RWPE1 (cell line): ENCODE measurements around the gene CFAP74.

Source experiments
- CTCF ChIA-PET: fragments of 350-600 bp; sonication (Branson Sonifier 250); formaldehyde crosslinking; extraction: SDS; loops from one replicate; lab custom pipeline; 2021; lab: Yijun Ruan, JAX
- POLR2A ChIA-PET: fragments of 400-600 bp; formaldehyde crosslinking; extraction: SDS; loops from one replicate; lab custom pipeline; 2020; ENCODE audit warnings: antibody characterized with exemption; ENCODE audit not compliant: low non-redundant PET; lab: Yijun Ruan, JAX
- DNase-seq: peaks from one replicate; pipeline ENCODE4 v3.0.0; 2012; ENCODE audit warnings: low spot score
- H3K27ac ChIP-seq: fragments of 450-650 bp; 2 replicates; pipeline ENCODE4 v1.5.1; 2017
- CTCF ChIP-seq: fragments of 450-650 bp; conservative IDR thresholded peaks from 2 replicates; pipeline ENCODE4 v1.5.1; 2017; ENCODE audit warnings: low read depth, mild to moderate bottlenecking

CFAP74 gene

DNA sequence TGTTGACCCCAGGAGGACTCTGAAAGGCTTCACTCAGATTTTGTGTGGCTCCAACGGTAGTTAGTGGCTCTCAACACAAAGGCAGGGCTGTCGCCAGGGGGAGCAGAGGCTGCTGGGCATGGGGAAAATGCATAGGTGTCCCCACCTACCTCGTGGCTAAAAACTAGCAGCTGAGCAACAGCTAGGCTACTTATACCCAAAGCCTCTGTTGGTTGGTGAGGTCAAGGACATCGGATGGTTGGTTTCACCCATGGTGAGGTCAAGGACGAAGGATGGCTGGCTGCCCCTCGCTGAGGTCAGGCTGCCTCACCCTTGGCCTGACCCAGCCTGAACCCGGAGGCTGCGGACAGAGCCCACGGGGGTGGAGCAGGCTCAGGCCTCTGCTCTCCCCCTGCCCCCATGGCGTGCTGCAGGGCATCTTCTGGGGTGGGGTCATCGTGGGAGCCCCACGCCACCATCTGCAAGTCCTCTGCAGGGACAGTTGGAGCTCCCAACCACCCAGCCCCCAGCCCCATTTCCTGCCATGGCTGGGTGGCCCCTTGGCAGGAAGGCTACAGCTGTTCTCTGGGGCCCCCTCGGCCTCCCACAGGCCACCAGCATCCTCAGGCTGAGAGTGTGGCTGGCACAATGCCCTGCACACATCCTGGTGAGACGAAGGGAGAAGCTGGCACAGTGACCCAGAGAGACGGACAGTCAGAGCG, 104.2 kb downstream of the CFAP74 start:
- POLR2A ChIA-PET: no interaction called here
- TF ChIP-seq CTCF: no peak
- DNase-seq: no peak
- CTCF ChIA-PET: interaction anchor here (1.2 kb wide), 1 partner anchor 10 kb away, joined by 3 read pairs; no protein-coding TSS in a partner anchor
- no peak overlapping the region for H3K27ac ChIP-seq

GRCh38 chr1:1898246-1898933, 105.2 kb downstream of the CFAP74 start:
- TF ChIP-seq CTCF: no peak
- no peak for DNase-seq
- no peak overlapping the region for H3K27ac ChIP-seq
- CTCF ChIA-PET: interaction anchor here (1.1 kb wide), 1 partner anchor 10 kb away, joined by 6 read pairs; no protein-coding TSS in a partner anchor
- POLR2A ChIA-PET: no interaction called here

DNA sequence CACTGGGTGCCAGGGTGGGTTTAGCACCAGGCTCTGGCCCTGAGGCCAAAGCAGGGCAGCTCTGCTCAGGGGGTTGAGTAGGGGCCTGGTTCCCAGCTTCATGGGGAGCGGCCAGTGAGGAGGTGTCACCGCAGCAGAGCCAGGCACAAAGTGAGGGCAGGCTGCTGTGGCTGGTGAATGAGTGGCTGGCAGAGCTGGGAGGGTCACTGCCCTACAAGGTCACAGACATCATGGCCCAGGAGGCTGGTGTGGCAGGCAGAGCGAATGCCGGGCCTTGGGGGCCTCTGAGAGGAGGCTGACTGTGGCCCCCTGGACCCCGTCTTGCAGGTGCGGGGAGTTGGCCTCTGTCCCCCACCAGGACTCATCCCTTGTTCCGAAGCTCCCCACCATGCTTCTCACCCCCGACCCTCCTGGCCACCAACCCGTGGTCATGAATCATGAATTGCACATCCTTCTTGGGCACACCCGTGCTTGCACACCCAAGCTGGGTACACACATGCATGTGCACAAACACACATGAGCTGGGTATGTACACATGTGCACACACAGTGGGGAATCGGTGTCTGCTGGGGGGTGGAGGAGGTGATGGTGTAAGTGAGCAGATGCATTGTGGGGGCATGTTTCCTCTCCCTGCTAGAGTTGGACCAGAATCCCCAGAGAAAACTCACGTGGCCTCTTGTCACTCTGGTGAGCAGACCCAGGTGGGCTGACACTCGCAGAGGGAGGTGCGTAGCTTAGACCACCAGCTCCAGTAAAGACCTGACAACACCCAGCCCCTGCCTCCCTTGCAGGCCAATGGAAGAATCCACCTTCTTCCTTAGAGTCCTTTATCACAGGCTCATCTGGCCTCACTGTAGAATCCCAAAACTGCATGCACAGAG, 107.9 kb downstream of the CFAP74 start:
- H3K27ac ChIP-seq: peak overlapping the region; percentile 93
- DNase-seq: no peak
- no peak for TF ChIP-seq CTCF
- POLR2A ChIA-PET: no interaction called here
- CTCF ChIA-PET: interaction anchor here (0.6 to 1.9 kb wide), 3 partner anchors 10 to 13 kb away, joined by 3 to 18 read pairs (median 3); no protein-coding TSS in a partner anchor

DNA sequence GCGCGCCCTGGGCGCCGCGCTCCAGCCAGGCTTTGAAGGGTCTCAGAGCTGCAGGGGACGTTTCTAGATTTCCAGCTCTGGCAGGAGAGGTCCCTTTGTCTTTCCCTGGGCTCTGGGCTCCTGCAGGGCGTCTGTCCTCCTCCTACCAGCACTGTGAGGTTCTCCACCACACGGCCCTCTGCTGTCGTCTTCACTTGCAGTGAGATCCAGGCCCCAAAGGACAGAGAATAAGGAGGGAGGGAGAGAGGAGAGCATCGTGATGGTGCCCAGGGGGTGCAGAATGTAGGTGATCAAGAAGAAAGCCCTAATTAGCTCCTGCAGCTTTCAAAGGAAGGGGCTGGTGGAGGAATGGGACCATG, 108.5 kb downstream of the CFAP74 start:
- ChIA-PET CTCF (interaction anchor here (1.4 to 1.9 kb wide), 2 partner anchors 11 to 14 kb away, joined by 3 to 18 read pairs; no protein-coding TSS in a partner anchor), POLR2A (no interaction called here)
- H3K27ac ChIP-seq: peak overlapping the region; percentile 93

DNA sequence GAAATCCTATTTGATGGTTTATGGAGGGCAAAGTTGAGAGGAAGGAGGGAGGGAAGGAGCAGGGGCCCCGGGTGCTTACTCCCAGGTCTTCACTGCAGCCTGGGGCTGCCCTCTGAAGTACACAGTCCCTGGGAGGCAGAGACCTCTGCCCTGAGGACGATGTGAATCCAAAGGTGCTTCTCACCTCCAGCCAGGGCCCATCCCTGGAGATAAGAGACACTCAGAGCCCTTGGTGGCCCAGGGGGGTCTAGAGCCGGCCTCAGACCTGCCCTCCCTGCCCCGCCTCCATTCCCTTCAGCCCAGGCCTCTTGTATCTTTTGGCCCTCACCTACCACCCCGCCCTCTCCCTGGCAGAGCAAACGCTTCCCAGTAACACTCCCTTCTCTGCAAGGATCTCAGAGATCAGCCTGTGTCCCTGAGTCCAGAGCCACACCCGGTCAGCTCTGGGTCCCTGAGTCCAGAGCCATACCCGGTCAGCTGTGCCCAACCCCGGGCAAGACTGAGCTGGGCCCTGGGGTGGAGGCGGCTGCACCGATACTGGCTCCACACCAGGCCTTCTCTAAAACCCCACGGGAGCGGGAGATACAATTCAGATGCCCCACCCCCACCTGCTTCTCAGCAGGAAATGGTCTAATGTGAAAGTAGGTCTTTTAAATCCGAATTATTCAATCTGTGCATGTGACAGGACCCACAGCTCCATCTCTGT, 109.1 kb downstream of the CFAP74 start:
- DNase-seq: no peak
- POLR2A ChIA-PET: no interaction called here
- peak overlapping the region; percentile 93 for H3K27ac ChIP-seq
- TF ChIP-seq CTCF: no peak
- CTCF ChIA-PET: interaction anchor here (1.4 to 1.9 kb wide), 2 partner anchors 11 to 14 kb away, joined by 3 to 18 read pairs; no protein-coding TSS in a partner anchor

More for the DNA sequence above, 108.5 kb downstream of the CFAP74 start:
- no peak for DNase-seq
- TF ChIP-seq CTCF: no peak
